B cell (primary cell): ENCODE data around the gene PLK2. TPM values are rescaled to one million over a fixed set of nuclear protein-coding genes. Genes with fewer than 3 reads are reported as not detected.

Source experiments
- ATAC-seq: fragments of 200-7000 bp; cut with Tn5 transposase; one replicate; pipeline ENCODE4 v1.10.0; 2021; ENCODE audit warnings: low read depth, mild to moderate bottlenecking, moderate number of reproducible peaks, moderate library complexity
- CTCF ChIA-PET: fragments of 350-600 bp; sonication (Branson Sonifier 250); formaldehyde crosslinking; loops from one replicate; lab custom pipeline; 2021; ENCODE audit warnings: antibody characterized with exemption, inconsistent platforms; lab: Charles Lee
- POLR2A ChIA-PET: fragments of 350-600 bp; sonication (Branson Sonifier 250); formaldehyde crosslinking; loops from one replicate; lab custom pipeline; 2021; ENCODE audit warnings: antibody characterized with exemption; lab: Charles Lee
- DNase-seq: peaks from one replicate; pipeline ENCODE4 v3.0.0; 2013
- H2AFZ ChIP-seq: 2 replicates; pipeline ENCODE4 v1.6.1; 2012; ENCODE audit warnings: mild to moderate bottlenecking, low read depth, low read length; ENCODE audit not compliant: insufficient read depth, poor library complexity, severe bottlenecking
- H3K27ac ChIP-seq, 2 donors: 1 replicate in 1 of 2; 2 replicates in 1 of 2; pipeline ENCODE4 v1.5.1; 2012 to 2013; ENCODE audit warnings: low read length in 2 of 2, mild to moderate bottlenecking in 2 of 2, moderate library complexity in 1 of 2
- H3K27me3 ChIP-seq, 4 experiments: fragments of 200-600 bp in 1 of 4; sonication (generic) in 1 of 4; replicated peaks in 1 of 4; 1 replicate in 2 of 4; 2 replicates in 2 of 4; pipeline versions ENCODE4 v1.6.1 to v1.7.0; 2013 to 2016; ENCODE audit warnings: low read length in 3 of 4, mild to moderate bottlenecking in 2 of 4, mixed read lengths in 1 of 4, moderate library complexity in 1 of 4; ENCODE audit not compliant: insufficient read depth in 4 of 4, control insufficient read depth in 3 of 4; ENCODE audit errors: control extremely low read depth in 1 of 4
- H3K36me3 ChIP-seq, 2 experiments: replicated peaks in 1 of 2; 1 replicate in 1 of 2; 2 replicates in 1 of 2; pipeline versions ENCODE4 v1.6.1 to v1.7.1; 2013; ENCODE audit warnings: low read length in 1 of 2; ENCODE audit not compliant: insufficient read depth in 2 of 2, control insufficient read depth in 1 of 2; ENCODE audit errors: control extremely low read depth in 1 of 2, extremely low read depth in 1 of 2
- H3K4me1 ChIP-seq, 2 donors: fragments of 200-600 bp in 1 of 2; sonication (generic) in 1 of 2; 1 replicate in 1 of 2; 2 replicates in 1 of 2; pipeline versions ENCODE4 v1.5.1 to v1.6.1; 2013 to 2017; ENCODE audit warnings: low read length in 2 of 2; ENCODE audit not compliant: control insufficient read depth in 2 of 2, insufficient read depth in 2 of 2
- H3K4me2 ChIP-seq: replicated peaks from 2 replicates; pipeline ENCODE3; 2012; ENCODE audit warnings: mild to moderate bottlenecking, low read depth, low read length; ENCODE audit not compliant: poor library complexity, severe bottlenecking
- H3K4me3 ChIP-seq, 5 experiments: fragments of 200-600 bp in 1 of 5; sonication (generic) in 1 of 5; 1 replicate in 3 of 5; 2 replicates in 2 of 5; pipeline versions ENCODE4 v1.5.1 to v1.7.0; 2011 to 2016; ENCODE audit warnings: low read length in 4 of 5, mild to moderate bottlenecking in 4 of 5, low read depth in 2 of 5, control low read depth in 1 of 5, moderate library complexity in 1 of 5; ENCODE audit not compliant: insufficient read depth in 1 of 5; ENCODE audit errors: control extremely low read depth in 1 of 5, extremely low read depth in 1 of 5
- H3K79me2 ChIP-seq: fragments of 200-600 bp; sonication (generic); one replicate; pipeline ENCODE4 v1.6.0; 2016; ENCODE audit warnings: low read length; ENCODE audit not compliant: control insufficient read depth, insufficient read depth
- H3K9ac ChIP-seq: fragments of 200-600 bp; sonication (generic); 2 replicates; pipeline ENCODE4 v1.6.1; 2017; ENCODE audit warnings: mild to moderate bottlenecking, low read length, moderate library complexity
- H3K9me3 ChIP-seq, 3 donors: one replicate each; pipeline versions ENCODE4 v1.6.1 to v1.7.1; 2013; ENCODE audit warnings: low read length in 2 of 3; ENCODE audit not compliant: control insufficient read depth in 2 of 3, insufficient read depth in 1 of 3; ENCODE audit errors: control extremely low read depth in 1 of 3
- H4K20me1 ChIP-seq: 2 replicates; pipeline ENCODE4 v1.6.0; 2012; ENCODE audit warnings: mild to moderate bottlenecking, low read length; ENCODE audit not compliant: insufficient read depth, control insufficient read depth, poor library complexity, severe bottlenecking
- H3K27ac Mint-ChIP-seq: one replicate; pipeline ENCODE4 v1.8.0; 2021; ENCODE audit warnings: mixed read lengths
- H3K27me3 Mint-ChIP-seq: one replicate; pipeline ENCODE4 v1.8.0; 2021; ENCODE audit warnings: mixed read lengths
- H3K4me1 Mint-ChIP-seq: one replicate; pipeline ENCODE4 v1.8.0; 2021; ENCODE audit warnings: mixed read lengths
- H3K4me3 Mint-ChIP-seq: one replicate; pipeline ENCODE4 v1.8.0; 2021; ENCODE audit warnings: mixed read lengths
- H3K9me3 Mint-ChIP-seq: one replicate; pipeline ENCODE4 v1.8.0; 2022; ENCODE audit warnings: mixed read lengths; ENCODE audit not compliant: insufficient read depth
- EZH2 ChIP-seq: IDR thresholded peaks from 2 replicates; pipeline ENCODE4 v1.6.1; 2012; ENCODE audit warnings: borderline replicate concordance, low read depth, mild to moderate bottlenecking, moderate library complexity, low read length; ENCODE audit not compliant: insufficient read depth, poor library complexity, severe bottlenecking
- WGBS: methylation state at CpG from one replicate; pipeline ENCODE4 v1.1.5; 2013; ENCODE audit warnings: missing lambda C conversion rate; ENCODE audit not compliant: insufficient coverage; 5-methylcytosine and 5-hydroxymethylcytosine counted together
- intact Hi-C: fragments of 100-400 bp; cut with micrococcal nuclease; formaldehyde crosslinking; loops from one replicate; pipeline ENCODE4 v1.10.0; 2022
- polyA plus RNA-seq: library from polyadenylated mRNA; depleted of rRNA; stranded (reverse); fragments of >200 nt; gene quantifications from 2 replicates; pipeline ENCODE4 v1.2.3, GENCODE V29; 2012
- total RNA-seq, 2 donors: library from RNA; stranded (reverse); fragments of 120-200 nt in 1 of 2; gene quantifications; 1 replicate in 1 of 2; 2 replicates in 1 of 2; pipeline versions ENCODE4 v1.2.3 to v1.2.4, GENCODE V29; 2013 to 2022
- TF ChIP-seq, protein P1 (sequence below): fragments of 200-600 bp; IDR thresholded peaks from one replicate; pipeline ENCODE4 v1.8.0; 2022; ENCODE audit warnings: antibody characterized with exemption, mild to moderate bottlenecking

PLK2 gene
- total and polyA plus RNA-seq, 2 donors (not counting 1 experiment from before 2014, with no cell fraction given) = 32.2 to 47.2 TPM

GRCh38 chr5:58496488-58496887 lies 36.6 kb upstream of the PLK2 start:
- WGBS = 97% methylated on average over 3 of the region's 3 CpGs

GRCh38 chr5:58493141-58493540 lies 33.3 kb upstream of the PLK2 start:
- H3K9me3 Mint-ChIP-seq = peaks cover 2% of the 10 kb centered on the region
- peak overlapping the region; percentile 71 for H3K4me3 Mint-ChIP-seq
- ATAC-seq (no peak), DNase-seq (no peak)
- ChIA-PET POLR2A (no interaction called here), CTCF (interaction anchor here (1.0 to 1.8 kb wide), 5 partner anchors 13 to 356 kb away, joined by 3 to 5 read pairs (median 4); no protein-coding TSS in a partner anchor)
- Histone ChIP-seq H4K20me1 (no peaks in the 10 kb centered on the region), H3K9ac (peak overlapping the region; percentile 87), H3K36me3 (peaks cover 18 to 41% of the 10 kb centered on the region in 2 experiments), H3K4me3 (peak overlapping the region; percentile 56 to 98 (median 66)), H3K9me3 (peaks cover 0 to 8% (median 4%) of the 10 kb centered on the region in 3 donors), H3K4me1 (peaks cover 47 to 70% of the 10 kb centered on the region in 2 donors), H3K4me2 (peak overlapping the region; percentile 78), H3K79me2 (peaks cover 65% of the 10 kb centered on the region), H3K27ac (peak overlapping the region; percentile 3 to 90), H2AFZ (no peak overlapping the region), H3K27me3 (no peaks in the 10 kb centered on the region)
- no peaks in the 10 kb centered on the region for H3K27me3 Mint-ChIP-seq
- peak overlapping the region; percentile 70 for H3K27ac Mint-ChIP-seq
- TF ChIP-seq EZH2 = no peak
- TF ChIP-seq, protein P1, sequence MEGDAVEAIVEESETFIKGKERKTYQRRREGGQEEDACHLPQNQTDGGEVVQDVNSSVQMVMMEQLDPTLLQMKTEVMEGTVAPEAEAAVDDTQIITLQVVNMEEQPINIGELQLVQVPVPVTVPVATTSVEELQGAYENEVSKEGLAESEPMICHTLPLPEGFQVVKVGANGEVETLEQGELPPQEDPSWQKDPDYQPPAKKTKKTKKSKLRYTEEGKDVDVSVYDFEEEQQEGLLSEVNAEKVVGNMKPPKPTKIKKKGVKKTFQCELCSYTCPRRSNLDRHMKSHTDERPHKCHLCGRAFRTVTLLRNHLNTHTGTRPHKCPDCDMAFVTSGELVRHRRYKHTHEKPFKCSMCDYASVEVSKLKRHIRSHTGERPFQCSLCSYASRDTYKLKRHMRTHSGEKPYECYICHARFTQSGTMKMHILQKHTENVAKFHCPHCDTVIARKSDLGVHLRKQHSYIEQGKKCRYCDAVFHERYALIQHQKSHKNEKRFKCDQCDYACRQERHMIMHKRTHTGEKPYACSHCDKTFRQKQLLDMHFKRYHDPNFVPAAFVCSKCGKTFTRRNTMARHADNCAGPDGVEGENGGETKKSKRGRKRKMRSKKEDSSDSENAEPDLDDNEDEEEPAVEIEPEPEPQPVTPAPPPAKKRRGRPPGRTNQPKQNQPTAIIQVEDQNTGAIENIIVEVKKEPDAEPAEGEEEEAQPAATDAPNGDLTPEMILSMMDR = no peak
- H3K4me1 Mint-ChIP-seq = peaks cover 74% of the 10 kb centered on the region
- intact Hi-C loops = loop anchor here (5.0 to 10.0 kb wide), 4 partner anchors 34 to 1312 kb away; no protein-coding TSS in a partner anchor

More at GRCh38 chr5:58496488-58496887, 36.6 kb upstream of the PLK2 start:
- peaks cover 84% of the 10 kb centered on the region for H3K4me1 Mint-ChIP-seq
- CTCF ChIA-PET = interaction anchor here (0.7 to 1.9 kb wide), 4 partner anchors 10 to 86 kb away, joined by 3 to 6 read pairs (median 3); partner anchors contain the start of gene RAB3C
- POLR2A ChIA-PET = no interaction called here
- H3K27ac ChIP-seq = peak overlapping the region in 1 of 2 donors; percentile 75
- no peak overlapping the region for H2AFZ ChIP-seq
- H3K4me3 Mint-ChIP-seq = no peak overlapping the region
- no peak overlapping the region for H3K9ac ChIP-seq
- H3K27me3 Mint-ChIP-seq = no peaks in the 10 kb centered on the region
- TF ChIP-seq EZH2 = no peak
- TF ChIP-seq, protein P1 = no peak
- peaks cover 18 to 48% of the 10 kb centered on the region in 2 experiments for H3K36me3 ChIP-seq
- peak overlapping the region; percentile 2 for H3K4me2 ChIP-seq
- H3K27me3 ChIP-seq = no peaks in the 10 kb centered on the region
- peaks cover 2% of the 10 kb centered on the region for H3K9me3 Mint-ChIP-seq
- DNase-seq (no peak), ATAC-seq (no peak)
- no peak overlapping the region for H3K4me3 ChIP-seq
- intact Hi-C loops = loop anchor here (10.0 kb wide), 1 partner anchor 1308 kb away; no protein-coding TSS in a partner anchor
- peaks cover 63 to 81% of the 10 kb centered on the region in 2 donors for H3K4me1 ChIP-seq
- H3K79me2 ChIP-seq = peaks cover 77% of the 10 kb centered on the region
- peaks cover 0 to 8% (median 4%) of the 10 kb centered on the region in 3 donors for H3K9me3 ChIP-seq
- H4K20me1 ChIP-seq = no peaks in the 10 kb centered on the region
- H3K27ac Mint-ChIP-seq = peak overlapping the region; percentile 77
